Hypothalamus (tissue), 51 donors: ENCODE data around the gene CALR.
"Not testable (repeated sequence)": the region's sequence is repeated elsewhere in the genome, so short reads cannot be mapped to it uniquely, and the experiment has no call there.

Experiments used
- DNase-seq, 51 donors: peaks; one replicate each; lab custom pipeline; 2025; lab: John Stamatoyannopoulos, UW

Gene CALR

DNA sequence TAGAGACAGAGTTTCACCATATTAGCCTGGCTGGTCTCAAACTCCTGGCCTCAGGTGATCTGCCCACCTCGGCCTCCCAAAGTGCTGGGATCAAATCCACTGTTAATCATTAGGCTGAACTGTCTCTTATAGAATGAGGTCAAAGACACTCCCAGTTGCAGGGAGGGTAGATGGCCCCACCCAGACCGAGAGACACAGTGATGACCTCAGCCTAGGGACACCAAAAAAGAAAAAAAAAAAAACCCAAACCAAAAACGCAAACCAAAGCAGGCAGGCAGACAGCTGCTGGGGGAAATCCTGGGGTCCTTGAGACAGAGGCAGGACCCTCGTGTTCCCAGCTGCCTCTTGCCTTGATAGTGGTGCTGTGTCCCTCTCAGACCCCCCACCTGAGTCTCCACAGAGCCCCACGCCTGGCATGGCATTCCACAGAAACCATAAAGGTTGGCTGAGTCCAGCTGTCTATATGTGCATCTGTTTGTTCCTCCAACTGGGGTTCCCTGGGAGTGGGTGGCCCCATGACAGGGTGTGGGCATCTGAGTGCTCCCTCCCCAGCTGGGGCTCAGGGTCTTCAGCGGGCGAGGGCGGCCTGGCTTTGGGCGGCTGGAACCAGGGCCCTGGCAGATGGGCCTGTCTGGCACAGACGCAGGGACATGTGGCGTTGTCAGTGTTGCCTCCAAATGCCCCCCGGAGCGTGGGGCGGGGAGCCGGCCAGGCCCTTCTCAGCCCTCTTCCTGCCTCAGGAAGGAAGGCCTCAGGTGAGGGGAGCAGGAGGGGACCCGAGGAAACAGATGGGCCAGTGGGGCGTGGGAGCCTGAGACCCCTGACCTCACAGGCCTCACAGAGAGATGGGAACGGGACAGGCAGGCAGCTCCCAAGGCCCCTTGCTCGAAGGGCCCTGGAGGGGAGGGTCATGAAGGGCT is 36.2 kb downstream of the CALR start:
- DNase-seq, result no peak

DNA sequence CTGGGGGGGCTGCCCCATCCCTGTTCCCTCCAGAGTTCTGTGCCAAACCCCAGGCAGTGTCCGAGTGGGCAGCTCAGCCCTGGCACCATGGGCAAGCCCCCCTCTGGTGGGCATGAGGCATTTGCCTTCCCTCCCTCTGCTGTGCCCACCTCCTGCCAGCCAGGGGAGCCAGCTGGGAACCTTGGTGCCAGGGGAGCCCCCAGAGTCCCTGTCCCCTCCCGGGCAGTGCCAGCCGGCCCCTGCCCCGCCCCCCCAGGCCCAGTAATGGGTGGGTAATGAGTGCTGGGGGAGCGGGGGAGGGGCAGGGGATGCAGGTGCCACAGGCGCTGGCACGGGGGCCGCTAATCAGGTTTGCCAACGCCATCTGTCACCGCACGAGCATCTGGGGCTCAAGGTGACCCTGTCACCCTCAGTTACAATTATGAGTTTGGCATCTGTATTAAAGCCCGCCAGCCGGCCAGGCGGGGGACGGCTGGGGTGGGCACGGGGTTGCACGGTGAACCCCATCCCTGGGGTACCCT is 36.9 kb downstream of the CALR start:
- DNase-seq, result no peak

GRCh38 chr19:12976109-12976508 is 37.7 kb downstream of the CALR start:
- not testable (repeated sequence) for DNase-seq

DNA sequence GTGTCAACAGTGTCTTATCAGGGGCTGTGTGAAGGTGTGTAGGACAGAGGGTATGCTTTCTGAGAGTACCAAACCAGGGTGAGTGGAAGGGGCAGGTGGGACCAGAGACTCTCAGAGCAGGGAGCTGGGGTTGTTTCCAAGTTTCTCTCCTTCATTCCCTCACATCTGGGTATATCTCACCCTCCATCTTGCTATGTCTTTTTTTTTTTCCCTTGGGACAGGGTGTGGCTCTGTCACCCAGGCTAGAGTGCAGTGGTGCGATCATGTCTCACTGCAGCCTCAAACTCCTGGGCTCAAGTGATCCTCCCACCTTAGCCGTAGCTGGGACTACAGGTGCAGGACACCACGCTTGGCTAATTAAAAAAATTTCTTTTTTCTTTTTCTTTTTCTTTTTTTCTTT is 41.6 kb downstream of the CALR start:
- DNase-seq, result no peak

GRCh38 chr19:12982648-12983047 is 44.2 kb downstream of the CALR start:
- DNase-seq, result no peak

GRCh38 chr19:12983091-12983490 is 44.7 kb downstream of the CALR start:
- no peak for DNase-seq

GRCh38 chr19:12983542-12984142 is 45.2 kb downstream of the CALR start:
- DNase-seq, result peak in 48 of 51 donors; percentile 34 to 94 (median 76)

DNA sequence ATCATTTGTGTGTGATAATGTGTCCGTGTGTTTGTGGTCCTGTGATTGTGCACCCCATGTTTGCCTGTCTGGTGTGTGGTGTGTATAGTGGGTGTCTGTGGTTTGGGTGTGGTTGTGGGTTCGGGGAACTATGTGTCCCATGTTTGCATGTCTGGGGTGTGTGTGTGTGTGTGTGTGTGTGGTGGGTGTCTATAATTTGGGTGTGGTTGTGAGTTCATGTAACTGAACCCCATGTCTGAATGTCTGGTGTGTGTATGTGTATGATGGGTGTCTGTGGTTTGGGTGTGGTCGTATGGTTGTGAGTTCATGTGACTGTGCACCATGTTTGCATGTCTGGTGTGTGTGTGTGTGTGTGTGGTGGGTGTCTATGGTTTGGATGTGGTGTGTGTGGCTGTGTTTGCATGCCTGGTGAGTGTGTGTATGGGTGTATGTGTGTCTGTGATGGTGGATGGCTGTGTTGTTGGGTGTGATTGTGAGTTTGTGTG is 45.8 kb downstream of the CALR start:
- DNase-seq, result no peak

DNA sequence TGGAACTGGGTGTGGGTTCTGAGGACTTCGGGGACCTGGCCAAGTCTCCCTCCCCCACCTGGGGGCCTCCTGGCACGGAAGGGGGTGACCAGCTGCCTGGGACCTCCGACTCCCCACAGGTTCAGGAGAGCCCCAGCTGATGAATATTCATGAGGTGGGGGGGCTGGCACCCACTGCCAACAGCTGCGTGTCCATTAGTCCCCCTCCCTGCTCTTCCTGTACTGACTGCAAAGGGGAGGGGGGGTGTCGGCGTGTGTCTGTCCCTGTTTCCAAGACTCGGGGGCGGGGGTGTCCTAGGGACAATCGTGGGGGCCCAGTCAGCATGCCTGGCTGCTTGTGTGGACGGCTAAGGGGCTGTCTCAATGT is 46.3 kb downstream of the CALR start:
- DNase-seq, result peak in 23 of 51 donors; percentile 9 to 85 (median 41)

- DNase-seq, result peak in 45 of 51 donors; percentile 18 to 91 (median 79)
Observed at GRCh38 chr19:12985049-12985776, 46.8 kb downstream of the CALR start.

DNA sequence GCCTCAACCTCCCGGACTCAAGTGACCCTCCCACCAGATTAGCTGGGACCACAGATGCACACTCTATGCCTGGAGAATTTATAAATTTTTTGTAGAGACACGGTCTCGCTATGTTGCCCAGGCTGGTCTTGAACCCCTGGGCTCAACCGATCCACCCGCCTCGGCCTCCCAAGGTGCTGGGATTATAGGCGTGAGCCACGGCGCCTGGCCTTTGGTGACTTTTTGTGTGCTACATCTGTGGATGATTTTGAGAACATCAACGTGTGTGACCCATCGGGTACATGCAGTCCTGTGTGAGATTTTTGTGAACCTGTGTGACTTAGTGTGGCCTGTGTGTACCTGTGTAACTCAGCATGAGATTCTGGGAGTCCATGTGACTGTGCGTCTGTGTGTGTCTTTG is 48.3 kb downstream of the CALR start:
- DNase-seq, result no peak

DNA sequence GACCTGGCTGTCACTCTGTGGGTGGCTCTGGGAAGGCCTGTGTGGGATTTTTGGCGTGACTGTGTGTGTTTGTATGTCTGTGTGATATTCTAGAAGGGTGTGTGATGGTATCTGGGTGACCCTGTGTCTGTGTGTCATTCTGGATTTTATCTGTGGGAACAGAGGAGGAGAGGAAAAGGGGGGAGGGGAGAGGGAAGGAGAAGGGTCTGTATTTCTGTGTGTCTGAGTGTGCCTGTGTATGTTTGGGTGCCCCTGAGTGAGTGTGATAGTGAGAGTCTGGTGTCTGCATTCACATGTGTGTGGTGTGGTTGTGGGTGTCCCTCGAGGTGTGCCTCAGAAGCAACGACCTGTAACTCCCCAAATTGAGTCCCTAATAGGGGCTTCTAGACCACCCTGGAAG is 48.8 kb downstream of the CALR start:
- DNase-seq, result no peak

DNA sequence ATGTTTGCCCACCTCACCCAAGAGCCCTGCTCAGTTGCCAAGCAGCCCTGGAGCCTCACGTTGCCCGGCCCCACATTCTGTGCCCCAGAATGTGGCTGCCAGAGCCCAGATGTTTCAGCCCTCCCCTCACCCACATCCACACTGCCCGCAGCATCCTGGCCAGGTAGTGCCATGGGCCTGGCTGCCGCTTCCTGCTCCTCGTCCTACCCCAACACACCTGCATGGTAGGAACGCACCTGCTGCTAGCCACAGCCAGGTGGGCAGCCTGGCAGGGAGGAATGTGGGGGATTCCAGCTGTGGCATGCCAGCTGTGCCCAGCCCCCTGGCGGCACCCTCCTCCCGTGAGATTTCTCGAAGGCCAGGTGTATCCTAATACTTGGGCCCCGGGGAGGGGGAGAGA is 49.4 kb downstream of the CALR start:
- DNase-seq, result no peak

- DNase-seq, result no peak
Observed at GRCh38 chr19:12990431-12990830, 52.0 kb downstream of the CALR start.

DNA sequence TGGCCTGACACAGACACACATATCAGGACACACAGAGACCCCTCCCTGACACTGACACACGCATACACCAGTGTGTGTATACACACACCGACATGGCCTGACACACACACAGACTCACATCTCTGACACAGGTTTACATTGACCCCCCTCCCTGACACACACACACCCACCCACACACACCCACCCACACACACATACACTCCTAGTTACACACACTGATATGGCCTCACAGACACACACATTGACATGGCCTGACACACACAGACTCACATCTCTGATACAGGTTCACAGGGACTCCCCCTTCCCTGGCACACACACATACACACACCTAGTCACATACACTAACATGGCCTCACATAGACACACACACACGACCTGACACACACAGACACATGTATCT is 52.4 kb downstream of the CALR start:
- DNase-seq, result no peak

GRCh38 chr19:12991296-12991695 is 52.9 kb downstream of the CALR start:
- no peak for DNase-seq

DNA sequence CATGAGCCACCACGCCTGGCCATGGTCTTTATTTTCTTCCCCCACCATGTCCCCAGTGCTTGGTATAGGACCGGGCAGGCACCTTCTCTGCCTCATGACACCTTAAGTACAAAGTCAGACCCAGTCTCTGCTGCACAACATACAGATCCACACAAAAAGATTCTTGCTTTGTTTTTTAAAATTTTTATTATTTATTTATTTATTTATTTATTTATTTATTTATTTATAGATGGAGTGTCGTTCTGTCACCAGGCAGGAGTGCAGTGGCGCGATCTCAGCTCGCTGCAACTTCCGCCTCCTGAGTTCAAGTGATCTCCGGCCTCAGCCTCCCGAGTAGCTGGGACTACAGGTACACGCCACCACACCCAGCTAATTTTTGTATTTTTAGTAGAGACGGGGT is 54.3 kb downstream of the CALR start:
- no peak for DNase-seq

- no peak for DNase-seq
Observed at GRCh38 chr19:12993562-12993961, 55.2 kb downstream of the CALR start.
